MCF 10A (cell line): ENCODE results near the gene DCLK2. TPM values are rescaled to one million over a fixed set of nuclear protein-coding genes. Genes with fewer than 3 reads are reported as not detected.

Source experiments
- BruUV-seq: library from RNA; stranded (reverse); fragments of 400-500 nt; replicated peaks from 2 replicates; lab custom pipeline; 2021; lab: Mats Ljungman, UMichigan
- CTCF ChIA-PET: fragments of 300-600 bp; sonication (Branson Sonifier 250); formaldehyde crosslinking; extraction: SDS; loops from one replicate; lab custom pipeline; 2021; ENCODE audit warnings: antibody characterized with exemption, inconsistent platforms; lab: Yijun Ruan, JAX
- POLR2A ChIA-PET: fragments of 300-600, 350-650 bp; sonication (Branson Sonifier 250); formaldehyde crosslinking; extraction: SDS; loops from one replicate; lab custom pipeline; 2020; ENCODE audit warnings: antibody characterized with exemption, inconsistent platforms; lab: Yijun Ruan, JAX
- DNase-seq: peaks from one replicate; pipeline ENCODE4 v3.0.0-alpha.2; 2018; ENCODE audit not compliant: unreplicated experiment
- H3K27ac Mint-ChIP-seq: one replicate; pipeline ENCODE4 v1.8.0; 2022; ENCODE audit warnings: mild to moderate bottlenecking, low read depth, mixed read lengths; ENCODE audit not compliant: unreplicated experiment
- H3K27me3 Mint-ChIP-seq: one replicate; pipeline ENCODE4 v1.8.0; 2022; ENCODE audit warnings: mixed read lengths; ENCODE audit not compliant: insufficient read depth, unreplicated experiment
- H3K36me3 Mint-ChIP-seq: one replicate; pipeline ENCODE4 v1.8.0; 2022; ENCODE audit warnings: mild to moderate bottlenecking, moderate library complexity, mixed read lengths; ENCODE audit not compliant: insufficient read depth, unreplicated experiment
- H3K4me1 Mint-ChIP-seq: one replicate; pipeline ENCODE4 v1.8.0; 2022; ENCODE audit warnings: mixed read lengths; ENCODE audit not compliant: insufficient read depth, unreplicated experiment
- H3K4me3 Mint-ChIP-seq: one replicate; pipeline ENCODE4 v1.8.0; 2022; ENCODE audit warnings: mild to moderate bottlenecking, moderate library complexity, mixed read lengths; ENCODE audit not compliant: unreplicated experiment
- H3K9me3 Mint-ChIP-seq: one replicate; pipeline ENCODE4 v1.8.0; 2022; ENCODE audit warnings: mixed read lengths; ENCODE audit not compliant: unreplicated experiment
- CTCF ChIP-seq: fragments of 200-600 bp; IDR thresholded peaks from one replicate; pipeline ENCODE4 v1.8.0; 2022; ENCODE audit warnings: antibody characterized with exemption, mild to moderate bottlenecking; ENCODE audit not compliant: unreplicated experiment
- intact Hi-C: fragments of 100-400 bp; cut with micrococcal nuclease; formaldehyde crosslinking; loops from 2 replicates; pipeline ENCODE4 v1.14.1; 2022
- total RNA-seq: library from RNA; stranded (reverse); gene quantifications from 2 replicates; pipeline ENCODE4 v1.2.3, GENCODE V29; 2022

Gene DCLK2
- total RNA-seq, 1 experiment from 2014 or later, result 1.2 TPM

GRCh38 chr4:150080337-150080736 is 2.1 kb downstream of the DCLK2 start:
- no peak for DNase-seq
- Mint-ChIP-seq H3K36me3 (no peaks in the 10 kb centered on the region), H3K27ac (no peak overlapping the region), H3K9me3 (no peaks in the 10 kb centered on the region), H3K4me1 (no peaks in the 10 kb centered on the region), H3K4me3 (no peak overlapping the region), H3K27me3 (no peaks in the 10 kb centered on the region)
- ChIA-PET POLR2A (interaction anchor here (1.1 kb wide), 1 partner anchor 30 kb away, joined by 3 read pairs; no protein-coding TSS in a partner anchor), CTCF (interaction anchor here (2.0 to 2.1 kb wide), 2 partner anchors 137 to 163 kb away, joined by 5 read pairs; no protein-coding TSS in a partner anchor)
- intact Hi-C loops, result no loop called here
- BruUV-seq, result no TSS peak
- TF ChIP-seq CTCF, result no peak

GRCh38 chr4:150080875-150081274 is 2.6 kb downstream of the DCLK2 start:
- ChIA-PET POLR2A (no interaction called here), CTCF (interaction anchor here (2.0 to 2.1 kb wide), 2 partner anchors 136 to 162 kb away, joined by 5 read pairs; no protein-coding TSS in a partner anchor)
- DNase-seq, result no peak
- intact Hi-C loops, result no loop called here
- H3K4me1 Mint-ChIP-seq, result no peaks in the 10 kb centered on the region
- BruUV-seq, result no TSS peak
- no peak for TF ChIP-seq CTCF
- H3K27ac Mint-ChIP-seq, result no peak overlapping the region
- no peak overlapping the region for H3K4me3 Mint-ChIP-seq
- no peaks in the 10 kb centered on the region for H3K36me3 Mint-ChIP-seq
- no peaks in the 10 kb centered on the region for H3K9me3 Mint-ChIP-seq
- no peaks in the 10 kb centered on the region for H3K27me3 Mint-ChIP-seq

- no peak overlapping the region for H3K27ac Mint-ChIP-seq
- no peaks in the 10 kb centered on the region for H3K36me3 Mint-ChIP-seq
These were observed 4.0 kb downstream of the DCLK2 start for GRCh38 chr4:150082241-150082640.

GRCh38 chr4:150087006-150087405 is 8.8 kb downstream of the DCLK2 start:
- H3K27ac Mint-ChIP-seq, result no peak overlapping the region
- no peaks in the 10 kb centered on the region for H3K9me3 Mint-ChIP-seq
- H3K4me3 Mint-ChIP-seq, result no peak overlapping the region
- POLR2A ChIA-PET, result no interaction called here
- CTCF ChIA-PET, result interaction anchor here (1.0 kb wide), 1 partner anchor 76 kb away, joined by 3 read pairs; no protein-coding TSS in a partner anchor
- no peak for TF ChIP-seq CTCF
- H3K4me1 Mint-ChIP-seq, result no peaks in the 10 kb centered on the region
- BruUV-seq, result no TSS peak
- no peaks in the 10 kb centered on the region for H3K36me3 Mint-ChIP-seq
- DNase-seq, result no peak
- H3K27me3 Mint-ChIP-seq, result no peaks in the 10 kb centered on the region
- intact Hi-C loops, result no loop called here

More at GRCh38 chr4:150082241-150082640, 4.0 kb downstream of the DCLK2 start:
- Mint-ChIP-seq H3K4me1 (no peaks in the 10 kb centered on the region), H3K9me3 (no peaks in the 10 kb centered on the region), H3K27me3 (no peaks in the 10 kb centered on the region), H3K4me3 (no peak overlapping the region)
- no peak for TF ChIP-seq CTCF
- intact Hi-C loops, result no loop called here
- ChIA-PET POLR2A (interaction anchor here (0.6 to 1.3 kb wide), 2 partner anchors 11 to 48 kb away, joined by 3 read pairs; no protein-coding TSS in a partner anchor), CTCF (interaction anchor here (0.5 kb wide), 1 partner anchor 162 kb away, joined by 3 read pairs; no protein-coding TSS in a partner anchor)
- no peak for DNase-seq
- no TSS peak for BruUV-seq
